GM13977 (cell line): Measurements from ENCODE around the gene EIF3F.

Experiments
- DNase-seq: peaks from one replicate; pipeline ENCODE4 v3.0.0; 2012; ENCODE audit warnings: low spot score
- in situ Hi-C: fragments of 300-500 bp; cut with MboI; formaldehyde crosslinking; loops from one replicate; pipeline ENCODE4 v1.12.0; 2022; ENCODE audit warnings: low sequenced_read_pairs, low pct_unique_long_range_greater_than_20kb, mixed read lengths, inconsistent platforms; ENCODE audit not compliant: unreplicated experiment
- TF ChIP-seq, protein P1 (sequence below): IDR thresholded peaks from 2 replicates; pipeline ENCODE4 v1.5.1; 2012; ENCODE audit warnings: mild to moderate bottlenecking, control low read depth; ENCODE audit not compliant: insufficient read depth; ENCODE audit errors: extremely low read depth, missing control alignments

EIF3F gene

DNA sequence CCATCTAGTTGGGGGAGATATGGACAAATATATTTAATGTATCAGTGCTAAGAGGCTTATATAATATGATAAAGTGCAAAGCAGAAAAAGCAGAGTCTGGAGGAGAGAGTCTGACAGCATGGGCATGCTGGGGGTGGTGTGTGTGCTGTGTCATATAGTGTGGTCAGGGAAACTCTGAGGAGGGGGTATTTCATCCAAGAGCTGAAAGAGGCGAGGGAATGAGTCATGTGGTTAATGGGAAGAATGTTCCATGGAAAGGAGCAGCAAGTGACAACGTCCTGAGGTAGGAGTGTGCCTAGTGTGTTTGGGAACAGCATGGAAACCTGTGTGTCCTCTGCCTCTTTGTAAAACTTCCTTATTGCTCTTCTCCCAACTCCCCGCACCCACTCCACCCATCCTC is 38.0 kb downstream of the EIF3F start:
- in situ Hi-C loops: no loop called here
- TF ChIP-seq, protein P1, sequence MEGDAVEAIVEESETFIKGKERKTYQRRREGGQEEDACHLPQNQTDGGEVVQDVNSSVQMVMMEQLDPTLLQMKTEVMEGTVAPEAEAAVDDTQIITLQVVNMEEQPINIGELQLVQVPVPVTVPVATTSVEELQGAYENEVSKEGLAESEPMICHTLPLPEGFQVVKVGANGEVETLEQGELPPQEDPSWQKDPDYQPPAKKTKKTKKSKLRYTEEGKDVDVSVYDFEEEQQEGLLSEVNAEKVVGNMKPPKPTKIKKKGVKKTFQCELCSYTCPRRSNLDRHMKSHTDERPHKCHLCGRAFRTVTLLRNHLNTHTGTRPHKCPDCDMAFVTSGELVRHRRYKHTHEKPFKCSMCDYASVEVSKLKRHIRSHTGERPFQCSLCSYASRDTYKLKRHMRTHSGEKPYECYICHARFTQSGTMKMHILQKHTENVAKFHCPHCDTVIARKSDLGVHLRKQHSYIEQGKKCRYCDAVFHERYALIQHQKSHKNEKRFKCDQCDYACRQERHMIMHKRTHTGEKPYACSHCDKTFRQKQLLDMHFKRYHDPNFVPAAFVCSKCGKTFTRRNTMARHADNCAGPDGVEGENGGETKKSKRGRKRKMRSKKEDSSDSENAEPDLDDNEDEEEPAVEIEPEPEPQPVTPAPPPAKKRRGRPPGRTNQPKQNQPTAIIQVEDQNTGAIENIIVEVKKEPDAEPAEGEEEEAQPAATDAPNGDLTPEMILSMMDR: no peak
- DNase-seq: no peak

DNA sequence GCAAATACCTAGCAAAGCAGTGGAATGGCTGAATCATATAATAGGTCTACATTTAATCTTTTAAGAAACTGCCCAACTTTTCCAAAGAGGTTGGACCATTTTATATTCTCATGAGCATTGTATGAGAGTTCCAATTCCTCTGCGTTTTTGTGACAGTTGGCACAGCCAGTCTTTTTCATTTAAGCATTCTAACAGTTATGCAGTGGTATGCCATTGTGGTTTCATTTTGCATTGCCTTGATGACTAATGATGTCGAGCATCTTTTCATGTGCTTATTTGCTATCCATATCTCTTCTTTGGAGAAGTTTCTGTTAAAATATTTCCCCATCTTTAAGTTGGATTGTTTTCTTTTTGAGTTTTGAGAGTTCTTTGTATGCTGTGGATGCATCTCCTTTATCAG is 38.7 kb downstream of the EIF3F start:
- in situ Hi-C loops: no loop called here
- TF ChIP-seq, protein P1: no peak
- DNase-seq: no peak

DNA sequence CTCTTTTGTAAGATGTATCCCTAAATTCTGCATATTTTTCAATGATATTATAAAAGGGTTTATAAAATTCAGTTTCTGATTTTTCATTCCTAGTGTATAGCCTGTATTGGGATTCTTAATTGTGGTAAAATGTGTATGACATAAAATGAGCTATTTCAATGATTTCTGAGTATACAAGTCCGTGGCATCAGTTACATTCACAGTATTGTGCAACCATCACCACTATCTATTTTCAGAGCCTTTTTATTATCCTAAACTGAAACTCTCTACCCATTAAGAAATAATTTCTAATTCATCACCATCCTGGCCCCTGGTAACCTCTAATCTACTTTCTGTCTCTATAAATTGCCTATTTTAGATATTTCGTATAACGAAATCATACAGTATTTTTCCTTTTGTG is 39.8 kb downstream of the EIF3F start:
- TF ChIP-seq, protein P1: no peak
- no peak for DNase-seq
- in situ Hi-C loops: no loop called here

DNA sequence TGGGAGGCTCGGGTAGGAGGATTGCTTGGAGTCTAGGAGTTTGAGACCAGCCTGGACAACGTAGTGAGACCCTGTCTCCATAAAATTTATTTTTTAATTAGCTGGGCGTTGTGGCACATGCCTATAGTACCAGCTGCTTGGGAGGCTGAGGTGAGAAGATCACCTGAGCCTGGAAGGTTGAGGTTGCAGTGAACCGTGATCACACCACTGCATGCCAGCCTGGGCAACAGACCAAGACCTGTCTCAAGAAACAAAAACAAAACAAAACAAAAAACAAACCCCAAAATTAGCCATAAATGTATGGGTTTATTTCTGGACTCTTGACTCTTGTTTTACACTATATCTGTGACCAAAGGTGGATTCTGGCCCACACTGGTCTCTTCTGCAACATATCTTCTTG is 41.6 kb downstream of the EIF3F start:
- TF ChIP-seq, protein P1: no peak
- in situ Hi-C loops: no loop called here
- no peak for DNase-seq

DNA sequence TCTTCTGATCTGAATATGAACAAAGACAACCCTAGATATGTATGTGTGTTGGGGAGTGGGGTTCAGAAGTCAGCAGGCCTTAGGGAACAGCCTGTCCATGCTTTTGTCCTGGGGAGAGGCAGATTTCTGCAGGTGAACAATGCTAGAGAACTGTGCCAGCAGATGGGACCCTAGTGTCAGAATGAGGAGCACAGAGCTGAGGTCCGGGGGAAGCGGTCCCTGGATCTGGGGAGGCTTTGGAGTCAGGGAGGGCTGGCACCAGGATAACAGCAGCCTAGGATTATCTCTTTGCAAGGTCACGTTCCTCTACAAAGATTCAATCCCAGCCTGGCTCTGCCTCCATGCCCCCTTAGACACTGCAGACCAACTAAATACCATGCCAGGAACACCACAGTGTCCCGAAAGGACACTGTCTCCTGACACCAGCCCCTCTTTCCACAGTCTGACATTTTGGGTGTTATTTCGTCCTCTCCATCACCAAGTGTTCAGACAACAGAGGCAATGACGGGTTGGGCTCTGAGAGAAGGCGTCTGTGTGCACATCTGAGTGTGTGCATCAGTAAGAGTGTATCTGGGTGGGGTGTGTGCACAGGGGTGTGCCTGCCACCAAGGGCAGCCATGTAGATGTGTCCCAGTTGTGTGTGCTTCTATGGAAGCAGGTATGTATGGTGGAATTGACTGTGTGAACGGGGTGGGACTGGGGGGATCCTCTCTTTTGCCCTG is 43.5 kb downstream of the EIF3F start:
- in situ Hi-C loops: no loop called here
- TF ChIP-seq, protein P1: no peak
- no peak for DNase-seq

DNA sequence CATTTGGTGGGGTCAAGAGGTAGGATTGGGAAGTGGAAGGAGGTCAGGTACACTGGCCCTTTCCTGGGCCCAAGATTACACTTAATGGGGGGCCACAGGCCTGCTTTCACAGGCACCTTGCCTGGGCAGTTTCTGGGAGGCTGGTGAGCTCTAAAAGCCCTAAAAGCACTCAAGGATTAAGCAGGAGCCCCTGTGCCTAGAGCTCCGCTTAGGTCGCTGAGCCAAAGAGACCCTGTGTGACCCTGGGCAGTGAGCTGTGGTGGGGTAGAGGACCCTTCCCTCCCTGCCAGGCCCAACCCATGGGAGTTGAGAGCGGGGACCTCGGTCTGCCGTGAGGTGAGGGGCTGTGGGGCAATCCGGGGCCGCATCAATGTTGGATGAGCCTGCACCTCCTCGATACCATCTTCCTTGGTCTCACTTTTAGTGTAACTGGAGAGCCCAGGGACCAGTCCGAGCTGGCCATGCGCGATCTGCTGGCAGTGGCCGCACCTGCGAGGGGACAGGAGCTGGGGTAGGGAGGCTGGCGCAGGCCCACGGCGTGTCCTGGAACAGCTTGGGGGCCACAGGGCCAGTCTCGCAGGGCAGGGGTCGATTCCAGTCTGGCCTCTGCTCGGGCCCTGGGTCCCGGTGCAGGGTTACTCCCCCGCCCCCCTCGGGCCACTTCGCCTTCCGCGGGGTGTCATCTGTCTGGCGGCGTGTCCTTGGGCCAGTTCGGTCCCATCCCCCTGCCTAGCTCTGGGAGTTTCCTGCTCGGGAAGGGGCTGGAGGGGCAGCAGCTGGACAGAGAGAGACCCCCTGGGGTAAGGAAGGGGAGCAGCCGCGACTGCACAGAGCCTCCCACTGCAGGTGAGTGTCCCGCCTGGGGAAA is 44.3 kb downstream of the EIF3F start:
- TF ChIP-seq, protein P1: no peak
- no peak for DNase-seq
- in situ Hi-C loops: no loop called here
